Body of pancreas (tissue), 4 donors: ENCODE measurements around the gene MYOM1.

Experiments
- CTCF ChIP-seq, 7 experiments: fragments of 450-650 bp in 4 of 7; fragments of 200-600 bp in 3 of 7; sonication (generic) in 3 of 7; IDR thresholded peaks; one replicate each; pipeline ENCODE4 v1.5.1; 2016 to 2019; ENCODE audit warnings: antibody characterized with exemption in 7 of 7
- POLR2A ChIP-seq, 3 donors: fragments of 450-650 bp; IDR thresholded peaks; one replicate each; pipeline ENCODE4 v1.6.1; 2016; ENCODE audit warnings: antibody characterized with exemption in 3 of 3, mild to moderate bottlenecking in 2 of 3

- TF ChIP-seq POLR2A (IDR thresholded peaks at IDR 0.05) (no peak), CTCF (IDR thresholded peaks at IDR 0.05) (no peak)
Measured at GRCh38 chr18:3205239-3205638, 14.5 kb downstream of the MYOM1 start.
